ENCODE measurements around the gene PMM2. TPM values are rescaled to one million over a fixed set of nuclear protein-coding genes. Genes with fewer than 3 reads are reported as not detected.

The PMM2 gene
- total RNA-seq, 4 donors from 2014 or later, result 26.2 to 114 (median 58.5) TPM

GRCh38 chr16:8859913-8860881 lies 62.6 kb downstream of the PMM2 start:
- intact Hi-C loops (cut with DNase I; ENCODE audit: low total_unique reads) (loop anchor here (5.0 kb wide), 1 partner anchor 1702 kb away; no protein-coding TSS in a partner anchor), in situ Hi-C loops (cut with MboI; ENCODE audit: low pct_ligation_motif_present in 1 of 4, low pct_unique_long_range_greater_than_20kb in 1 of 4, low sequenced_read_pairs in 3 of 4) (no loop called here)
- TF ChIP-seq POLR2AphosphoS5 (IDR thresholded peaks at IDR 0.05) (peak in 2 of 3 donors; percentile 47 to 50), CTCF (IDR thresholded peaks at IDR 0.05) (no peak)
- Histone ChIP-seq H3K4me1 (peaks cover 12 to 42% (median 34%) of the 10 kb centered on the region in 4 donors), H3K27me3 (no peaks in the 10 kb centered on the region), H3K36me3 (peaks cover 0 to 4% (median 0%) of the 10 kb centered on the region in 4 donors), H3K4me3 (no peak overlapping the region), H3K27ac (peak overlapping the region; percentile 18 to 74 (median 46)), H3K9me3 (no peaks in the 10 kb centered on the region)
- DNase-seq, result peak; percentile 43
- WGBS, 2 donors (ENCODE audit: low coverage in 1 of 2), result 76% methylated on average over 25 of the region's 25 CpGs; no CpG with 5 or more reads in 1 of the 2 donors

- peaks cover 26 to 57% (median 49%) of the 10 kb centered on the region in 4 donors for H3K4me1 ChIP-seq
- no peak overlapping the region for H3K4me3 ChIP-seq
- in situ Hi-C loops (cut with MboI; ENCODE audit: low pct_ligation_motif_present in 1 of 4, low pct_unique_long_range_greater_than_20kb in 1 of 4, low sequenced_read_pairs in 3 of 4) (no loop called here), intact Hi-C loops (cut with DNase I; ENCODE audit: low total_unique reads) (no loop called here)
- H3K27ac ChIP-seq, result peak overlapping the region; percentile 56 to 76 (median 69)
- no peak for TF ChIP-seq EP300 (IDR thresholded peaks at IDR 0.05; ENCODE audit: low read depth)
- TF ChIP-seq CTCF (IDR thresholded peaks at IDR 0.05), result no peak
- no peak for TF ChIP-seq POLR2A (IDR thresholded peaks at IDR 0.05)
- no peak for TF ChIP-seq POLR2AphosphoS5 (IDR thresholded peaks at IDR 0.05)
- no peaks in the 10 kb centered on the region for H3K36me3 ChIP-seq
- no peak for DNase-seq
- 68 to 81% methylated on average over 7 to 11 of the region's 14 CpGs for WGBS, 2 donors (ENCODE audit: low coverage in 1 of 2)
- H3K9me3 ChIP-seq, result no peaks in the 10 kb centered on the region
- H3K27me3 ChIP-seq, result no peaks in the 10 kb centered on the region
Measured at GRCh38 chr16:8861563-8862308, 64.1 kb downstream of the PMM2 start.

- no peak for TF ChIP-seq POLR2A (IDR thresholded peaks at IDR 0.05)
- no peak for TF ChIP-seq POLR2AphosphoS5 (IDR thresholded peaks at IDR 0.05)
- TF ChIP-seq CTCF (IDR thresholded peaks at IDR 0.05), result no peak
- TF ChIP-seq EP300 (IDR thresholded peaks at IDR 0.05; ENCODE audit: low read depth), result no peak
- in situ Hi-C loops (cut with MboI; ENCODE audit: low pct_ligation_motif_present in 1 of 4, low pct_unique_long_range_greater_than_20kb in 1 of 4, low sequenced_read_pairs in 3 of 4), result no loop called here
- intact Hi-C loops (cut with DNase I; ENCODE audit: low total_unique reads), result no loop called here
- H3K36me3 ChIP-seq, result no peaks in the 10 kb centered on the region
- 74 to 80% methylated on average over 10 to 14 of the region's 14 CpGs for WGBS, 2 donors (ENCODE audit: low coverage in 1 of 2)
- peaks cover 33 to 65% (median 56%) of the 10 kb centered on the region in 4 donors for H3K4me1 ChIP-seq
- no peaks in the 10 kb centered on the region for H3K27me3 ChIP-seq
- no peak overlapping the region for H3K4me3 ChIP-seq
- no peak for DNase-seq
- H3K27ac ChIP-seq, result peak overlapping the region; percentile 58 to 71 (median 68)
- no peaks in the 10 kb centered on the region for H3K9me3 ChIP-seq
Measured at GRCh38 chr16:8862309-8863130, 64.9 kb downstream of the PMM2 start.

Data from transverse colon (tissue), 4 donors.